Measurements from ENCODE around the gene NTRK2.

Gene NTRK2

GRCh38 chr9:84928419-84928818 is 258.9 kb downstream of the NTRK2 start:
- no peak for DNase-seq (ENCODE audit: extremely low read depth, low read depth)
- no peak for TF ChIP-seq CTCF (IDR thresholded peaks at IDR 0.05; ENCODE audit: low read depth, low read length)

GRCh38 chr9:84929068-84929467 is 259.5 kb downstream of the NTRK2 start:
- no peak for DNase-seq (ENCODE audit: extremely low read depth, low read depth)
- TF ChIP-seq CTCF (IDR thresholded peaks at IDR 0.05; ENCODE audit: low read depth, low read length), result no peak

GRCh38 chr9:84932915-84933527 is 263.5 kb downstream of the NTRK2 start:
- no peak for DNase-seq (ENCODE audit: extremely low read depth, low read depth)
- TF ChIP-seq CTCF (IDR thresholded peaks at IDR 0.05; ENCODE audit: low read depth, low read length), result no peak; the same call in 1 of the 2 replicates

- no peak for DNase-seq (ENCODE audit: extremely low read depth, low read depth)
- TF ChIP-seq CTCF (IDR thresholded peaks at IDR 0.05; ENCODE audit: low read depth, low read length), result no peak
Observed at GRCh38 chr9:84935528-84936117, 266.1 kb downstream of the NTRK2 start.

GRCh38 chr9:84937180-84937579 is 267.7 kb downstream of the NTRK2 start:
- DNase-seq (ENCODE audit: extremely low read depth, low read depth), result no peak
- no peak for TF ChIP-seq CTCF (IDR thresholded peaks at IDR 0.05; ENCODE audit: low read depth, low read length)

GRCh38 chr9:84937581-84937980 is 268.1 kb downstream of the NTRK2 start:
- TF ChIP-seq CTCF (IDR thresholded peaks at IDR 0.05; ENCODE audit: low read depth, low read length), result no peak
- DNase-seq (ENCODE audit: extremely low read depth, low read depth), result no peak

- no peak for DNase-seq (ENCODE audit: extremely low read depth, low read depth)
- no peak for TF ChIP-seq CTCF (IDR thresholded peaks at IDR 0.05; ENCODE audit: low read depth, low read length)
Observed at GRCh38 chr9:84939774-84940173, 270.2 kb downstream of the NTRK2 start.
